Activated CD8-positive, alpha-beta memory T cell treated with anti-CD3 and anti-CD28 coated beads for 36 hours (primary cell): Measurements from ENCODE around the gene ANKRD16. TPM values are rescaled to one million over a fixed set of nuclear protein-coding genes. Genes with fewer than 3 reads are reported as not detected.
"Not testable (repeated sequence)": the region's sequence is repeated elsewhere in the genome, so short reads cannot be mapped to it uniquely, and the experiment has no call there.

Experiments used
- CTCF ChIA-PET: fragments of 350-600 bp; sonication (Branson Sonifier 250); formaldehyde crosslinking; loops from one replicate; lab custom pipeline; 2021; ENCODE audit warnings: antibody characterized with exemption; lab: Charles Lee
- POLR2A ChIA-PET: fragments of 350-600 bp; sonication (Branson Sonifier 250); formaldehyde crosslinking; loops from one replicate; lab custom pipeline; 2021; ENCODE audit warnings: antibody characterized with exemption; lab: Charles Lee
- total RNA-seq, 2 experiments: library from RNA; stranded (reverse); gene quantifications; one replicate each; pipeline ENCODE4 v1.2.3, GENCODE V29; 2021

Gene ANKRD16
- total RNA-seq, 2 experiments from 2014 or later: 8.7 to 9.7 TPM

DNA sequence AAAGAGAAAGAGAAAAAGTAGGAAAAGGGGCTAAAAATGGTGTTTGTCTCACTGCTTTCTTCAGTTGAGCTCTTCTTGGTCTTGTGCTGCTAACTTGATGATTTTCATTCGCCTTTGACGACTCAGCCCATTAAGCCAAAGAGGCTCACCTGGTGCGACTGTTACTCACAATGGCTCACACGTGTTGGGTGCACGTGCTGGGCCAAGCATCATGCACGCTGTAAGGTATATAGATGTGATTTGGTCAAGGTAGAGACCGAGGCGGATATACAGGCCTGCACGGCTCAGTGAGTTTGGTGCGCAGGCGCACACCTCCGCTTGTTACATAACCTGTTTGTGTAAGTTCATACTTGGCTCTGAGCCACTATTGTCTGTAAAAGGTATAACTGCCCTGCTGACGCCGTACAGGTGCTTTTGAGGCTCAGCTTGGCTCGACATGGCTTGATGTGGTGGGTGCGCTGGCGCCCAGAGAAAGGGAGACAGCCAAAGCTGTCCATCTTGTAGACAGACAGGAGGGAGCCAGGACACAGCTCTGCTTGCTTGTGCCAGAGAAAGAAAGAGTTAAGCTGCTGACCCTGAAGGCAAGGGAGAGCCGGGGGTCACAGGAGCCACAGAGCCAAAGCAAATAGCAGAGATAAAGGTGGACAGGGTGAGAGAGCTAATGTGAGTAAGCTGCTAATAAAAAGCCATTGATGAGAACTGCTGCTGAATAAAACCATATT, 33.6 kb downstream of the ANKRD16 start:
- ChIA-PET POLR2A (no interaction called here), CTCF (interaction anchor here (1.0 kb wide), 1 partner anchor 251 kb away, joined by 3 read pairs; no protein-coding TSS in a partner anchor)

- POLR2A ChIA-PET: no interaction called here
- CTCF ChIA-PET: interaction anchor here (0.6 kb wide), 1 partner anchor 73 kb away, joined by 3 read pairs; no protein-coding TSS in a partner anchor
Measured at GRCh38 chr10:5854131-5854475, 35.6 kb downstream of the ANKRD16 start.

DNA sequence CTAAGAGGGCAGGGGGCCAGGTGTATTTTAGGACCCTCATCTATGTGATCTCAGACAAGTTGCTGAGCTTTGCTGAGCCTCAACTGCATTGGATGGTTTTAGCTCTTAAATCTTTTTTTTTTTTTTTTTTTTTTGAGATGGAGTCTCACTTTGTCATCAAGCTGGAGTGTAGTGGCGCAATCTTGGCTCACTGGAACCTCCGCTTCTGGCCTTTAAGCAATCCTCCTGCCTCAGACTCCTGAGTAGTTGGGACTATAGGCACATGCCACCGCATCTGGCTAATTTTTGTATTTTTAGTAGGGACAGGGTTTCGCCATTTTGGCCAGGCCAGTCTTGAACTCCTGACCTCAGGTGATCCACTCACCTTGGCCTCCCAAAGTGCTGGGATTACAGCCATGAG, 43.0 kb downstream of the ANKRD16 start:
- POLR2A ChIA-PET, CTCF ChIA-PET: not testable (repeated sequence)

DNA sequence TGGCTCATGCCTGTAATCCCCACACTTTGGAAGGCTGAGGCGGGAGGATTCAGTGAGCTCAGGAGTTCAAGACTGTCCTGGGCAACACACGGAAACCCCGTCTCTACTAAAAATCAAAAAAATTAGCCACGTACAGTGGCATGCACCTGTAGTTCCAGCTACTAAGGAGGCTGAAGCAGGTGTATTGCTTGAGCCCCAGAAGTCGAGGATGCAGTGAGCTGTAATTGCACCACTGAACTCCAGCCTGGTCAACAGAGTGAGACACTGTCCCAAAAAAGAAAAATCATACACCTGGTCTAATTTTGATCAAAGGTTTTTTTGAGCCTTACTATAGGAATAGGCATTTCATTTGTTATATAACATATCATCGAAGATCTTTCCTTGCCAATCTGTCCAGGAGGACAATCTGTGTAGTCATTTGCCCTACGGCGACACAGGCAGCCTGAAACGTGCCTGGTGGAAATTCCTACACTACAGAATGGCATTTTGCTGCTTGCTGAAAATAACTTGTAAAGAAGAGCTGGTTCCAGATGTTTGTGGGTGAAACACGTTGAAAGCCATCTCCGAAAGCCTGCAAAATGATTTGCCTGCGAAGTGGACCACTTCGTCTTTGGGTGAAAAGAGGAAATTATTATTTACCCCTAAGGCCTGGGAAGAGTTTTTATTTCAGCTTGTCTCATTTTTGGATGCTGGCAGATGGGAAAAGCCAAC, 45.2 kb downstream of the ANKRD16 start:
- ChIA-PET POLR2A (interaction anchor here (0.6 to 1.1 kb wide), 3 partner anchors 30 to 302 kb away, joined by 3 to 6 read pairs (median 6); no protein-coding TSS in a partner anchor), CTCF (interaction anchor here (0.6 to 1.6 kb wide), 3 partner anchors 19 to 31 kb away, joined by 3 to 4 read pairs (median 4); partner anchors contain the start of gene GDI2)

DNA sequence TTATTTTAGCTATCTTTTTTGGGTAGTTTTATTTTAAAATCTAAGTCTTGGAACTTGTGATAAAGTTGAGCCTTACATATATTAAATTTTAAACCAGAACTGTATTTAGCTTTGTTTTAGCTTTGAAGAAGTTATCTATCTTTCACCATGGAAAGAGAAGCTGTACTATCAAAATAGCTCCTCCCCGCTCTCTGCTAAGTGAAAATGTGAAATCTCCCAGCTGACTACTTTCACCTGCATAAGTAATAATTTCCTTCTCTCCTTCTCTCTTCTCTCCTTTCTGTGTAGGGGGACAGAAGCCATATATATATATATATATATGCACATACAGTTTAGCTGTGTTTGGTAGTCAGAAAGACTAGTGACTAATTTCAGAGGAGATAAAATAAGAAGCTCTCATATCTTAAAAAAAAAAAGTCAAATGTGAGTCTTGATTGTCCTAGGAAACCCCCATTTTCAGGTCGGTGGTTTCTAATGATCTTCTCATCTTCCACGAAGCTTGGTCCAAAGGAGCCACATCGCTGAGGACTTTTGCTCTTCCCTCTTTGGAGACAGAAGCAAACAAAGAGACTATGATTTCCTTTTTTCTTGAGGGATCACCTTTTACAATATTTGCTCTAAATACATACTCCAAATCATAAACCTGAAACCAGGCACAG, 45.9 kb downstream of the ANKRD16 start:
- POLR2A ChIA-PET: interaction anchor here (0.6 to 1.1 kb wide), 3 partner anchors 30 to 138 kb away, joined by 3 to 4 read pairs (median 3); no protein-coding TSS in a partner anchor
- CTCF ChIA-PET: interaction anchor here (0.6 to 1.6 kb wide), 3 partner anchors 18 to 132 kb away, joined by 3 to 4 read pairs (median 4); no protein-coding TSS in a partner anchor

DNA sequence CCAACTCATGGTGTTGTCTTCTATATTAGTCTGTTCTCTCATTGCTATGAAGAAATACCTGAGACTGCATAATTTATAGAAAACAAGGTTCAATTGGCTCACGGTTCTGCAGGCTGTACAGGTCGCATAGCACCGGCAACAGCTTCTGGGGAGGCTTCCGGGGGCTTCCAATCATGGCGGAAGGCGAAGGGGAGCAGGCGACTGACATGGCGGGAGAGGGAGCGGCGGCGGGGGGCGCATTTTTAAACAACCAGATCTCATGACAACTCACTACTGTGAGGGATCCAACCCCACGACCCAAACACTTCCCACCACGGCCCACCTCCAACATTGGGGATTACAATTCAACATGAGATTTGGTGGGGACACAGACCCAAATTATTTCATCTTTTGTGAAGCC, 47.7 kb downstream of the ANKRD16 start:
- ChIA-PET POLR2A (no interaction called here), CTCF (interaction anchor here (1.4 kb wide), 1 partner anchor 28 kb away, joined by 4 read pairs; the partner anchor contains the start of gene GDI2)

DNA sequence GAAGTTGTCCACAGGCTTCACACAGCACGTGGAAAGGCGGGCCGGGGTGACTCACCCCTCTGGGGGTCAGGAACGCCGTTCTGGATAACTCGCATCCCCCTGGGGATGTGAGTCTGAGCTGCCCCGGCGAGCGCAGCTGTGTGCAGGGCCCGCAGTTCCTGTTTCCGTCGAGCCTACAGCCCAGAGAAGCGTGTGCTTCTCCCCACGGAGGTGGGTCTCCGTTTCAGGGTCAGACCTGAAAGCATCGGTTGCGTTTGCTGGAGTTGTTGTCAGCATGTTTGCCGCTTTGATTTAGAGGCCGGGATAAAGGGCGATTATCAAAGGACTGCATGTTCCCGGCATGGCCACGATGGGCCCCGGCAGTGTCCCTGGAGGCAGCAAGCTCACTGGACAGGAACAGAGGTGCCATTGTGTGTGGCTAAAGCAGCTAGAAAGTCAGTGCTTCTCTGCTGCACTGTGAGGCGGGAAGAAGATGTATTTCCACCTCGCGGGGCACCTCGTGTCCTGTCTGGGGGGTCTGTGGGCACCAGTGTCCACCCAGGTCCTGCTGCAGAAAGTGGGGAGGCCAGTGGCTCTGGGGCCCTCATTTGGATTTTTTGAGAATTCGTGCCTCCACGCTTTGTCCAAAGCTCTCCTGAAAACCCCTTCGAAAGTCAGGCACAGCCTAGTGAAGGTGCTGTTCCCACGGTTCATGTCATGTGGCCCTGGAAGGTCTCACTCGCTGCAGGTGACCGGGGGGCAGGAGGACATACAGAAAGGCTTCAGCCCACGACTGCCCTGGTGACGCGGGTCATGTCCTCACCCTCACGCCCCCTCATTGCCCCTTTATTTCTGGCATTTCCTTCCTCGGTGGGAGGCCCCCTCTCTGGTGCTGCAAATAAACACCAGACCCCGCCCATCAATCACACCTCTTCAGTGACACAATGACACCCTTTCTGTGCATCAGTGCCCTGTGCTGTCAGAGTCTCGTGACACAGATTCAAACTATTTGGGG, 49.1 kb downstream of the ANKRD16 start:
- CTCF ChIA-PET: interaction anchor here (1.3 kb wide), 1 partner anchor 47 kb away, joined by 3 read pairs; no protein-coding TSS in a partner anchor

GRCh38 chr10:5836181-5836580, 53.5 kb downstream of the ANKRD16 start:
- CTCF ChIA-PET, POLR2A ChIA-PET: not testable (repeated sequence)

More for the DNA sequence above, 49.1 kb downstream of the ANKRD16 start:
- POLR2A ChIA-PET: no interaction called here

GRCh38 chr10:5835446-5836095, 54.1 kb downstream of the ANKRD16 start:
- CTCF ChIA-PET: no interaction called here
- POLR2A ChIA-PET: no interaction called here

DNA sequence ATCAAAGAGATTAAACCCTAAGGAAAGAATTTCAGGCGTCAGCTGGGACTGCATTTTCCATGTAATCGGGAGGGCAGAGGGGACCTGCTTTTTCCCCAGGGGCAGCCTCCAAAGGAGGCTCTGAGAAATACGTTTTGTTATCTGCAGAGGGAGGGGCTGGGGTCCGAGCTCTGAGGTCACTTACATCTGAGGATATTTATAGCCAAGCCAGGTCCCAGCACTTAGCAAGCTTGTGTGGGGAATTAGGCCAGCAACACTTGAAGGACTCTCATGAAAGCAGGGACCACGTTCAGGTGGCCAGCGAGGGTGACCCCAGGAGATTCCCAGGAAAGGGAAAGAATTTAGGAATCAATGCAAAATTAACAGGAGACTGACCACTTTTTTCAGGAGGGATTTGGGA, 55.9 kb downstream of the ANKRD16 start:
- ChIA-PET CTCF (interaction anchor here (0.9 to 1.1 kb wide), 2 partner anchors 21 to 39 kb away, joined by 3 read pairs; no protein-coding TSS in a partner anchor), POLR2A (no interaction called here)

DNA sequence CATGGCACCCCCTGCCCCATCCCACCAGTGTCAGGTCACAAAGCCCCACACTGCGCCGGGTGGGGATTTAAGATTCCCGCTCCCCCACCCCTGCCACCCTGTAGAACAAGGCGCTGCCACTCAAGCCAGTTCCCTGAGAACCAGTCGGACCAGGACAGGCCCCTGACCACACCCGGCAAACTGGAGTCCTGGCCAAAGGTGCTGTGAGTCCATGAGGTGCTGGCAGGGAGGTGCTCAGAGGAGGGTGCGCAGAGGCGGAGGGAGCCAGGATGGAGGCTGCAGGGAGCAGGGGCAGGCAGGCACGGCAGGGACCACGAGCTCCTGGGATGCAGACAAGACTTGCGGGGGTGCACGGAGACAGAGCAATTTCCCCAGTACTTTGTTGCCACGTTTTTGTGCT, 56.7 kb downstream of the ANKRD16 start:
- CTCF ChIA-PET: interaction anchor here (0.6 to 1.1 kb wide), 2 partner anchors 27 to 40 kb away, joined by 3 to 4 read pairs; no protein-coding TSS in a partner anchor
- POLR2A ChIA-PET: no interaction called here

- POLR2A ChIA-PET: no interaction called here
- CTCF ChIA-PET: no interaction called here
Measured at GRCh38 chr10:5831446-5831782, 58.3 kb downstream of the ANKRD16 start.

- CTCF ChIA-PET: no interaction called here
- POLR2A ChIA-PET: no interaction called here
Measured at GRCh38 chr10:5830629-5831445, 58.9 kb downstream of the ANKRD16 start.

- POLR2A ChIA-PET: no interaction called here
- CTCF ChIA-PET: no interaction called here
Measured at GRCh38 chr10:5829267-5829666, 60.4 kb downstream of the ANKRD16 start.

GRCh38 chr10:5828725-5829124, 61.0 kb downstream of the ANKRD16 start:
- POLR2A ChIA-PET: no interaction called here
- CTCF ChIA-PET: no interaction called here

GRCh38 chr10:5827841-5828240, 61.9 kb downstream of the ANKRD16 start:
- ChIA-PET CTCF (interaction anchor here (0.7 kb wide), 1 partner anchor 11 kb away, joined by 3 read pairs; no protein-coding TSS in a partner anchor), POLR2A (interaction anchor here (1.3 kb wide), 1 partner anchor 14 kb away, joined by 4 read pairs; the partner anchor contains the start of gene GDI2)

DNA sequence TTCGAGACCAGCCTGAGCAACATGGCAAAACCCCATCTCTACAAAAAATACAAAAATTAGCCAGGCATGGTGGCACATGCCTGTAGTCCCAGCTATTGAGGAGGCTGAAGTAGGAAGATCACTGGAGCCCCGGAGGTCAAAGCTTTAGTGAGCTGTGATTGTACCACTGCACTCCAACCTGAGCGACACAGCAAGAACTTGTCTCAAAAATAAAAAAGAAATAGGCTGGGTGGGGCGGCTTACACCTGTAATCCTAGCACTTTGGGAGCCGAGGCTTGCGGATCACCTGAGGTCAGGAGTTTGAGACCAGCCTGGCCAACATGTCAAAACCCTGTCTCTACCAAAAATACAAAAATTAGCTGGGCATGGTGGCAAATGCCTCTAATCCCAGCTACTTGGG, 63.2 kb downstream of the ANKRD16 start:
- CTCF ChIA-PET: interaction anchor here (0.8 kb wide), 1 partner anchor 26 kb away, joined by 3 read pairs; no protein-coding TSS in a partner anchor
- POLR2A ChIA-PET: not testable (repeated sequence)
